NCI-H1694 (cell line): ENCODE results near the gene AGRN.
"Not testable (repeated sequence)": the region's sequence is repeated elsewhere in the genome, so short reads cannot be mapped to it uniquely, and the experiment has no call there.

Experiments
- DNase-seq: peaks from one replicate; lab custom pipeline; 2025; lab: John Stamatoyannopoulos, UW

AGRN gene

DNA sequence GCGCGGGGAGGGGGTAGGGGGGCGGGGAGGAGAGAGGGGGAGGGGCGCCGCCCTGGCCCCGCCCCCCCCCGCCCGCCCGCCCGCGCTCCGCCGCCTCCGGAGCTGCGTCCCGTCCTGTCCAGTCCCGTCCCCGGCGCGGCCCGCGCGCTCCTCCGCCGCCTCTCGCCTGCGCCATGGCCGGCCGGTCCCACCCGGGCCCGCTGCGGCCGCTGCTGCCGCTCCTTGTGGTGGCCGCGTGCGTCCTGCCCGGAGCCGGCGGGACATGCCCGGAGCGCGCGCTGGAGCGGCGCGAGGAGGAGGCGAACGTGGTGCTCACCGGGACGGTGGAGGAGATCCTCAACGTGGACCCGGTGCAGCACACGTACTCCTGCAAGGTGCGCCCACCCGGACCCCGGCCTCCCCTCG lies at the start of gene AGRN:
Gene AGRN, plus strand, starts transcription at position 121 of the 405 bp plus-strand sequence. Its CDS starts 53 bp downstream, at position 174.
- no peak for DNase-seq

DNA sequence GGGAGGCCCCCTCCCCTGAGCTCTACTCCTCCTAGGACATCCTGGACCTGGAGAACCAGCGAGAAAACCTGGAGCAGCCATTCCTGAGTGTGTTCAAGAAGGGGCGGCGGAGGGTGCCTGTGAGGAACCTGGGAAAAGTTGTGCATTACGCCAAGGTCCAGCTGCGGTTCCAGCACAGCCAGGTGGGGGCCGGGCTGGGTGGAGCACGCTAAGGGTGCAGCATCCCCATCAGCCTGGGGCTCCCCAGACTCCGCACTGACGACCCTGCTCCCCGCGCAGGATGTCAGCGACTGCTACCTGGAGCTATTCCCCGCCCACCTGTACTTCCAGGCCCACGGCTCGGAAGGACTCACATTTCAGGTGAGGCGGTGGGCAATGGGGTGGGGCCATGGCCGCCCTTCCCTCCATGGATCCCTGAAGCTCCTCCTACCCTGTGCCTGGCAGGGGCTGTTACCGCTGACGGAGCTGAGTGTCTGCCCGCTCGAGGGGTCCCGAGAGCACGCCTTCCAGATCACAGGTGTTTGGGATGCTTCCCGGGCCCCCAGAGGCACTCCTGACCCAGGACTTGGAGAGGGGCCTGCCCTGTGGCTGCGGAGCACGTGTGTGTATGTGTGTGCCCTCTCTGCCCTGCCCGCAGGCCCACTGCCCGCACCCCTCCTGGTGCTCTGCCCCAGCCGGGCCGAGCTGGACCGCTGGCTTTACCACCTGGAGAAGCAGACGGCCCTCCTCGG lies 49.5 kb upstream of the AGRN start:
- no peak for DNase-seq

DNA sequence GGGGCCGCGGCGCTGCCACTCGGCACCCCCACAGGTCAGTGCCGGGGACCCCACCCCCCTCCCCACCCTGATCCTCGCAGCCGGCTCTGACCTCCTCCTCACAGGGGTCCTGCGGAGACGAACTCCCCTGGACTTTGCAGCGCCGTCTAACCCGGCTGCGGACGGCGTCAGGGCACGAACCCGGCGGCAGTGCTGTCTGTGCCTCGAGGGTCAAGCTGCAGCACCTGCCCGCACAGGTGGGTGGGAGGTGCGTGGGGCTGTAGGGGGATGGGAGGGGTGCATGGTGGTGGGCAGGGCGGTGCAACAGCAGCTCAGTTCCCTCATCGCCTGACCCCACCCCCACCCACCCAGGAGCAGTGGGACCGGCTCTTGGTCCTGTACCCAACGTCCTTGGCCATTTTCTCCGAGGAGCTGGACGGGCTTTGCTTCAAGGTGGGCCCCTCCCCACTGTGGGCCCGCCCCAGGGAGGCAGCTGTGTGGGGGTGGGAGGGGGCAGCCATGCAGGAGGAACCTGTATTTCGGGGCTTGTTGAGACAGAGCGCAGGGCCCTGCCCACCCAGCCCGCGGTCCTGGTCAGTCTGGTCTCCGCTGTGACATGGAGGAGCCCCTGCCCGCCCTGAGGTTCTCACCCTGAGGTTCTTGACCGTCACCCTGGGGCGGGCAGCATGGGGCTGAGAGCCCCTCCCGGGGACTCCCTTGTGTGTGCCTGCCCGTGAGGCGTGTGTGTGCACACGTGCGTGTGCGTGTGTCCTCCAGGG lies 48.8 kb upstream of the AGRN start:
- DNase-seq = no peak

DNA sequence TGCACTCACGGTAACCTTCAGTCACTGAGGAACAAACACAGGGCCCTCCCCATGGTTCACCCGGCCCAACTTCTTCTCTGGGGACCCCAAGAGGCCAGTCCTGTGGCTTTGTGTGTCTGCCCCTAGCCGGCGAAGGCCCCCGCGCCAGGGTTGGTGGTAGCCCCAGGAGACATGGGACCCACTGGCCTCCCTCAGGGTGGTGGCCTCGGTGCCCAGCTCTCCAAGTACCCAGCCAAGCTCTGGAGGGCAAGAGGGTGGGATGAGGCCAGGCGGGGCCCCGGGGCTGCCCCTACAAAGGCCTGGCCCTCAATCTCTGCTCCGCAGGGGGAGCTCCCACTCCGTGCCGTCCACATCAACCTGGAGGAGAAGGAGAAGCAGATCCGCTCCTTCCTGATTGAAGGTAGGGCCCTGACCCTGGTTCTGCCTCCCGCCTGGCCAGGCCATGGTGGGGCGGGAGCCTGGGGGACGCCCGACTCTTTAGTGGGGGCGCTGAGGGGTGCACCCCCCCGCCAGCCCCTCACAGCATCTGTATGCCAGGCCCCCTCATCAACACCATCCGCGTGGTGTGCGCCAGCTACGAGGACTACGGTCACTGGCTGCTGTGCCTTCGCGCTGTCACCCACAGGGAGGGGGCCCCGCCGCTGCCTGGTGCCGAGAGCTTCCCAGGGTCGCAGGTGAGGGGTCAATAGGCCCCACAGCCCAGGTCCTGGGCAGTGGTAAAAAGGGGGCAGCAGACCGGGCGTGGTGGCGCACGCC lies 48.0 kb upstream of the AGRN start:
- no peak for DNase-seq

DNA sequence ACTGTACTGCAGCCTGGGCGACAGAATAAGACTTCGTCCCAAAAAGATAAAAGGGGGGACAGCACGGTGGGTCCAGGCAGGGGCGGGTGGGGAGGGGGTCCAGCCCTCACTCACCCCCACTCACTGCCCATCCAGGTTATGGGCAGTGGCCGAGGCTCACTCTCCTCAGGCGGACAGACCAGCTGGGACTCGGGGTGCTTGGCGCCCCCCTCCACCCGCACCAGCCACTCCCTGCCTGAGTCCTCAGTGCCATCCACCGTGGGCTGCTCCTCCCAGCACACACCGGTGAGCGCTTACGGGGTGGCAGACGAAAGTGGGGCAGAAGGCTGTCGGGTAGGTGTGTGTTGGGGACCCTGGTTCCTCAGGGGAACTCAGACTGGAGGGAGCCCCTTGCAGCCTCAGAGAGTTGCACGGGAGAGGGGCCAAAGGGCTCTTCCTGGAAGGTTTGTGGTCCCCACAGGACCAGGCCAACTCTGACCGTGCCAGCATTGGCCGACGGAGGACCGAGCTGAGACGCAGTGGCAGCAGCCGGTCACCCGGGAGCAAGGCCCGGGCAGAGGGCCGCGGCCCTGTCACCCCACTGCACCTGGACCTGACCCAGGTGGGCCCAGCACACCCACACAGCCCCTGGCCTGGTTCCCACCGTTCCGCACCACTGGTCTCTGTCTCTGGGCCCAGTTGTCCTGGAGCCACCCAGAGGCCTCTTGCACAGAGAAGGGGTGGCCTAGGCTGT lies 47.0 kb upstream of the AGRN start:
- DNase-seq = no peak

DNA sequence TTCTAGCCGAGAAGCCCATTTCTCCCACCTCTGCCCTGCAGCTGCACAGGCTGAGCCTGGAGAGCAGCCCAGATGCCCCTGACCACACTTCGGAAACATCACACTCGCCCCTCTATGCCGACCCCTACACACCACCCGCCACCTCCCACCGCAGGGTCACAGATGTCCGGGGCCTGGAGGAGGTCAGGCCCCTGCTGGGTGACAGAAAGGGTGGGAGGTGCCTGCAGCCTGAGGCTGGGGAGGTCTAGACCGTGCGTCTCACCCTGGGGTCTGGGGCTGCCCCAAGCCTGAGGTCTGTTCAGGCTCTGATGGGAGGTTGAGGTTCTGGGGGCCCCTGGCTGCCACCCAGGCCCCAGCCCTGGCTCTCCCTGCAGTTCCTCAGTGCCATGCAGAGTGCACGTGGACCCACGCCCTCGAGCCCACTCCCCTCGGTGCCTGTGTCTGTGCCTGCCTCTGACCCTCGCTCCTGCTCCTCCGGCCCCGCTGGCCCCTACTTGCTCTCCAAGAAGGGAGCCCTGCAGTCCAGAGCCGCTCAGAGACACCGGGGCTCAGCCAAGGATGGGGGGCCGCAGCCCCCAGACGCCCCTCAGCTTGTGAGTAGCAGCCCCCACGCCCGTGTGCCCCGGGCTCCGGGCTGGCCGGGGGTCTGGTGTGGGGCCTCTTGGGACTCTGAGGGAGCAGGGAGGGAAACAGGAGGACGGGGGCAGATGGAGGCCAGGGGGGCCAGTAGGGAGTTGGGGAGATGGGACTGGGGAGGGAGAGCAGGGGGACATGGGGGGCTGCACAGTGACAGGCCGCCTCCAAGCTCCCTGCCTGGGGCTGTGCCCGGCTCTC lies 46.2 kb upstream of the AGRN start:
- DNase-seq = no peak

DNA sequence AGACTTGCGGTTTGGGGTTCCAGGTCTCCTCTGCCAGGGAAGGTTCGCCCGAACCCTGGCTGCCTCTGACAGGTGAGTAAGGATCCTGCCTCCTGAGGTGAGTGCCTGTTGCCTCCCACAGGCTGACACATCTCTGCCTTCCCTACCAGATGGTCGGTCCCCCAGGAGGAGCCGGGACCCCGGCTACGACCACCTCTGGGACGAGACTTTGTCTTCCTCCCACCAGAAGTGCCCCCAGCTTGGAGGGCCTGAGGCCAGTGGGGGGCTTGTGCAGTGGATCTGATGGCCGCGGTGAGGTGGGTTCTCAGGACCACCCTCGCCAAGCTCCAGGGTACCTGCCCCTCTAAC lies 45.7 kb upstream of the AGRN start:
- no peak for DNase-seq

DNA sequence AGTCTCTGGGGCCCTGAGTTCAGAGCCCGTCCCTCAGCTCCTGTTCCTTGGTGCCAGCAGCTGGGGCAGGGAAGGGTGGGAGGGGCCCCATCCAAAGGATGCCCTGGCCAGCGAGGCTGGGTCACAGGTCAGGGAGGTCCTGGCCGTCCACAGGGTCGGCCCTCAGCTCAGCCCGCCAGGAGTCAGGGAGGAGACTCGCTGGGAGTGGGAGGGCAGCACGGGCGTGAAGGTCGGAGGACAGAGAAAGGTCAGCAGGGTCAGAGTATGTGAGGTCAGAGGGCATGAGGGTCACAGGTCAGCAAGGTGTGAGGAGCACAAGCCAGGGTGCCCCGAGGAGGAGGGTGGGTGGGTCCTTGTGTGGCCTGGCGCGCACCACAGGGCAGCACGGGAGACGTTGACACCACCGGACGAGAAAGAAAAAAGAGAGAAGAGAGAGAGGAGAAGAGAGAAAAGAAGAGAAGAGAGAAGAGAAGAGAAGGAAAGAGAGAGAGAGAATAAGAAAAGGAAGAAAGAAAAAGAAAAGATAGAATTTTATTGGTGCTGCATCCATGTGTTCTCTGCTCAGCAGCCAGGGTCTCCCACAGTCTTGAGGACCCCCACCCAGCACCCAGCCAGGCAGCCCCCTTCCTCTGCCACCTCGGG lies 45.1 kb upstream of the AGRN start:
- DNase-seq = no peak

DNA sequence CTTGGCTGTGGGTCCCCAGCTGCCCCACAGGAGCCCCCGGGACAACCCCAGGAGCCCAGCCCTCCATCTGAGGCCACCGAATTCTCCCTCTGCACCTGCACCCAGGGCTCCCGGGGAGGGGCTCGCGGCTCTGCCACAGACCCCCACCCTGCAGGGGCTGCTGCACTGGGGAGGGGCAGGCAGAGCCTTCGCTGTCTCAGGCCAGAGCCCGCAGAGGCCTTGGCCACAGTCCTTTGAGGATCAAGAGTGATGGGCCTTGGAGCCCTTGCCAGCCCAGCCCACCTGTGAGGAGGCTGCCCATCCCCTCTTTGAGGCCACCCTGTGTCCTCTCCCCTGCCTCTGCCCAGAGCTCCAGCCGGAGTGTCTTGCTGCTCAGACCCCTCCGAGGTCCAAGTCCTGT lies 44.6 kb upstream of the AGRN start:
- no peak for DNase-seq

DNA sequence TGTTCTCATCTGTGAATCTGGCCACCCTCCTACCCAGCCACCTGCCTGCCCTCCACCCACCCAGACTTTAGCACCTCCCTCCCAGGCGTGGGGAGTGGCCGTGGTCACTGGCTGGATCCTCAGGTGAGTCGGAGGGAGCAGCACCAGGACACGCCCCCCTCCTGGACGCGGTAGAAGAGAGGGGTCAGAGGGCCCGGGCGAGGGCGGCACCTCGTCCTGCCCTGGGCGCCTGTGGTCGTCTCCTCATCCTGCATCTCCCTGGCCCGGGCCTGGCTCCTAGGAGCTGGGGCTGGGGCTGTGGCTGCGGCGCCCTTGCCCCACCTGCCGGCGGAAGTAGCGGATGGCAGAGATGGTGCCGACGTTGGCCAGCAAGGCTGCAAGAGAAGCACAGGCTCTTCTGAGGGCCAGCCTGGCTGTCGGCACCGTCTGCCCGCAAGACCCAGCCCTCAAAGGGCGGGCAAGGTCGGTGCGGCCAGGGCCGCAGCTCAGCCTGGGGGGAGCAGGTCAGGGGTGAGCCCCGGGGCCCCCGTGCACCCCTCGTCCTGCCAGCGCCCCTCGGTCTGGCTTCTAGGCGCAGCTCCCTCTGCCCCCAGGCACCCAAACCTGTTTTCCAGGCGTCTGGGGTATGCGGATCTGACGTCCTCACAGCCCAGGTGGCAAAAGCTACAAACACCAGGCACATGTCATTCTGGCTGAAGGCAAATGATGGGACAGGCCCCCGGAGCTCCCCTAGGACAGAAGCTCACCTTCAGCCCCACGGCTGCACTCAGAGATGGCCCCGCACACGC lies 43.8 kb upstream of the AGRN start:
- no peak for DNase-seq

DNA sequence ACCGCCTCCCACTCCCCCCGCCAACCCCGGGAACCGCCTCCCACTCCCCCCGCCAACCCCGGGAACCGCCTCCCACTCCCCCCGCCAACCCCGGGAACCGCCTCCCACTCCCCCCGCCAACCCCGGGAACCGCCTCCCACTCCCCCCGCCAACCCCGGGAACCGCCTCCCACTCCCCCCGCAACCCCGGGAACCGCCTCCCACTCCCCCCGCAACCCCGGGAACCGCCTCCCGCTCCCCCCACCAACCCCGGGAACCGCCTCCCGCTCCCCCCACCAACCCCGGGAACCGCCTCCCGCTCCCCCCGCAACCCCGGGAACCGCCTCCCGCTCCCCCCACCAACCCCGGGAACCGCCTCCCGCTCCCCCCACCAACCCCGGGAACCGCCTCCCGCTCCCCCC lies 43.1 kb upstream of the AGRN start:
- not testable (repeated sequence) for DNase-seq

DNA sequence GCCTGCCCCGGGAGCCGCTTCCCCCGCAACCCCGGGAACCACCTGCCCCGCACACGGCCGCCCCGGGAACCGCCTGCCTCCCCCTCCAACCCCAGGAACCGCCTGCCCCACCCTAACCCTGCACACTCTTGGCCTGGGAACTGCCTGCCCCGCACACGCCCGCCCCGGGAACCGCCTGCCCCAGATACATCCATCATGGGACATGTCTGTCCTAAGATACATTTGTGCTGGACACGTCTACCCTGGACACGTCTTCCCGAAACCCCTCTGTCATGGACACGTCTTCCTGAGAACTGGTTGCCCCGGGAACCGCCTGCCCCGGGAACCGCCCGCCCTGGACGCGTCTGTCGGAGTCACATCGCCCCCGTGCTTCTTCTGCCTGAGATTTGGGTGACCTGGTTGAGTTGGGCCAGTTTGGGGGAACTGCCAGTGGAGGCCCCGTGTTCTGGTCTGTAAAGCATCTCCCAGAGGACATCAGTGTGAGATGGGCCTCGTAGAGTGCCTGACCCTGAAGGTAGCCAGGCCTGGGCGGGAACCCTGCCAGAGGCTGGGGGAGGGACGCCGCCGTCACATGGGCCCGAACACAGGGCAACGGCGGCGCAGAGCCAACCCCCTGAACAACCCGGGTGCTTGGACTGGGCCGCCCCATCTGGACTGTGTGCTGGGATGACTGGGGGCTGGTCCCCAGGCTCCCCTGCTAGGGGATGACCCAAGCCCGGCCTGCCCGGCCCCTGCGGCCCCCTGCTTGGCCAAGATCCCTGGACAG lies 41.7 kb upstream of the AGRN start:
- no peak for DNase-seq

DNA sequence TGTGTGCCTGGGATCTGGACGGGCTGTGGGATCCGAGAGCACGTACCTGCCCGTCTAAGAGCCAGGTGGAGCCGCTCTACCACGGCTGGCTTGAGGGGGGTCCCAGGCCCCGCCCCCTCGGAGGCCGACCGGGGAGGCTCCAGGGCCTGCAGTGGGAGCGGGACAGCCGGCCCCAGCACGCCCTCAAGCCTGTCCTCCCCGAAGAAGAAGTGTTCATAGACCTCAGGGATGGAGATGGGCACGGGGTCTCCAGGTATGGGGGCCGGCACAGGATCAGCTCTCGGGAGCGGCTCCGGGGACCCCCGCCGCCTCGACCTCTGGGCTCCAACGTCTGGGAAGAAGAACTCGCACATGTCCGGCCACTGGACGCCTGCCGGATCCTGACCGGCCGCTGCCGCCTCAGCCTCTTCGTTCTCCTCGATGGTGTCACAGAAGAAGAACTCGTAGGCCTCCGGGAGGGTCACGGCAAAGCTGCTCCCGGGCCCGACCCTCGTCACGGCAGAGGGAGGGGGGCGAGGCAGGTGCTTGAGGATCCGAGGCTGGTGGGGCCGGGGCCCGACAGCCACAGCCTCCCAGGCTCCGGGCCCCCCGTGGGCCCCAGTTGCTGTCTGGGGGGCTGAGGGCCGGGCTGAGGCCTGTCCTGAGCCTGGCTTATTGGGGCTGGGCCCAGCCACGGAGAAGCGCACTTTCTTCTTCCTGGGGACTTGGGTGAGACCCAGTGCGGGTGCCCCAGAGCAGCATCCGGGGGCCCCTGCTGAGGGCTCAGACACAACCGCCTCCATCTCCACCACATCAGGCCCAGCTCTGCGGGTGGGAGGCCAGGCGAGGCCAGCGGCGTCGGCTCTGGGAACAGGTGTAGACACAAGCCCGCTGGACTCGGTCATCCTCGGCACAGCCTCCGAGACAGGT lies 40.8 kb upstream of the AGRN start:
- no peak for DNase-seq

DNA sequence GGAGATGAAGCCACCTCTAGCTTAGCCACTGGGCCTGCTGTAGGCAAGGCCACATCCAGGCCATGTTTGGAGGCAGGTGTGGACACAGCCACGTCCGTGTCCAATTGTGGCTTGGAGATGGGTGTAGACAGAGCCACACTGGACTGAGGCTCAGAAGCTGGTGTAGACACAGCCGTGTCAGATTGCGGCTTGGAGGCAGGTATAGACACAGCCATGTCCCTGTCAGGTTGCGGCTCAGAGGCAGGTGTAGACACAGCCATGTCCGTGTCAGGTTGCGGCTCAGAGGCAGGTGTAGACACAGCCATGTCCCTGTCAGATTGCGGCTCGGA lies 40.2 kb upstream of the AGRN start:
- DNase-seq = no peak

DNA sequence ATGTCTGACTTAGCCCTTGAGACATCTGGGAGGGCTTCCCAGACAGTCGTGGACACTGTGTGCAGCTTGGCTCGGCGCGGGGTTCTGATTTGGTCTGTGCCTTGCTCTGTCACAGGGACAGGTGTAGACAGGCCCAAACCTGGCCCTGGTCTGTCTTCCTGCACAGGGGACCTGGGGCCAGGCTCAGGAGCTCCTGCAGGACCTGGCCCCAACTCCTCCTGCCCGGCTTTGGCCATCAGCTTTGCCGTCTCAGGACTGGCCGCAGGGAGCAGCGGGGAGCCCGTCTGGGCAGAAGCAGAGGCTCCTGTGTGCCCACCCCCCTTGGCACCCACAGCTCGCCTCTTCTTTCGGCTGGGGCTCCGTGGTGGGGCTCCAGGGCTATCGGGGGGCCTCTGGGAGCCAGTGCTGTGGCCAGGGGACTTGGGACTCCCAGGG lies 39.8 kb upstream of the AGRN start:
- DNase-seq = no peak

DNA sequence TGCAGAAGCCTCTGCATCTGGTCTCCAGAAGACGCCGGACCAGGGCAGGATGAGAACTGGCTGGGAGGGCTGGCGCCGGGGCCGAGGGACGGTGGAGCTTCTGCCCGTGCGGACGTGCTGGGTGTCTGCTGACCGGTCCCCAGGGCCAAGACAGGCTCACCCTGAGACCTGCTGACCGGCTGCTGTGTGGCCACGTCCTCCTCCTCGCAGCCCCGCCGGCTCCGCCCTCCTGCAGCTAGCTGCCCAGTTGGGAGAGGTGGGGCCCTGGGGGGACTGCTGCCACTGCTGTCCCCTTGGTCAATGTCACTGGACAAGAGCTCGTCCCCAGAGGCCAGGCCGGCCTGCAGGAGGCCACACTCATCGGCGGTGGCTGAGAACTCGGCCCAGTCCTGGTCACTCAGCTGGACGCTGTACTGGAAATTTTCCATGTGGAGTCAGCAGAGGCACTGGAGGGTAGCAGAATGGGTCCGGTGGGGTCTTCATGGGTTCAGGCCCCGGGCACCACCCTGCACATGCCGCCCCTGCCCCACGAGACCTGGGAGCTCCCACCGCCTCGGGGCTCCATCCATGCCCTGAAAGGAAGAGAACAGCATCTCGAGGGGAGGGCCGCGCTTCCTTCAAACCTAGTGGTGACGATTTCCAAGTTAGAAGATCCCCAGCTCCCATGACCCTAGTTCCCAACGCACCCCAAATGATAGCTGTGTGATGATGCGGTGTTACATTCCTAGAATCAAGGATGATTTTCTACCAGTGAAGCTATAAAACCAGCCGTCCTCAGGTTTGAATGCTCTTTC lies 39.1 kb upstream of the AGRN start:
- DNase-seq = no peak

DNA sequence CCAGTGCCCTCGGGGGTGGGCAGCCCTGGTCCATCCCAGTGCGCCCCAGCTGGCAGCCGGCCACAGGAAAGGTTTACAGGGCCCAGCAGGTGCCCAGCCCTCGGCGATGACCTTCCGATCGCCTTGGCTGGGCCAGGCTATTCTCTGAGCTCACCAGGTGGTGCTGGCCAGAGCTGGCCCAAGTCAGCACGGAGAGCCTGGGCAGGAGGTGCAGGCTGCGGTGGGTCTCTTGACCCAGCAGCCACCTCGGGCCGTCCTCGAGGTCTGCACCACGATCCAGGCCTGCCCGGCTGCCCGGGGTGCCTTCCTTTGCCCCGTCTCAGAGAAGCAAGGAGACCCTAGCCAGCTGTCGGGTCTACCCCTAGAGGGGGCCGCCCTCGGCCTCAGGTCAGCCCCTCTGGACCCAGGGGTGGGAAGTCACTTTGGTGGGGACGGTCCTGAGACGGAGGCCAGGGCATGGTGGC lies 38.4 kb upstream of the AGRN start:
- no peak for DNase-seq
